Inferior parietal cortex (tissue), 1 donor: ENCODE data around the gene CDC42EP1.
A peak's percentile ranks its signal among the peaks of the same experiment; 100 is the strongest.
"Not testable (repeated sequence)": the region's sequence is repeated elsewhere in the genome, so short reads cannot be mapped to it uniquely, and the experiment has no call there.

Experiments used
- DNase-seq: peaks from one replicate; pipeline ENCODE4 v3.0.0-alpha.2; 2016; ENCODE audit errors: extremely low spot score

CDC42EP1 gene

DNA sequence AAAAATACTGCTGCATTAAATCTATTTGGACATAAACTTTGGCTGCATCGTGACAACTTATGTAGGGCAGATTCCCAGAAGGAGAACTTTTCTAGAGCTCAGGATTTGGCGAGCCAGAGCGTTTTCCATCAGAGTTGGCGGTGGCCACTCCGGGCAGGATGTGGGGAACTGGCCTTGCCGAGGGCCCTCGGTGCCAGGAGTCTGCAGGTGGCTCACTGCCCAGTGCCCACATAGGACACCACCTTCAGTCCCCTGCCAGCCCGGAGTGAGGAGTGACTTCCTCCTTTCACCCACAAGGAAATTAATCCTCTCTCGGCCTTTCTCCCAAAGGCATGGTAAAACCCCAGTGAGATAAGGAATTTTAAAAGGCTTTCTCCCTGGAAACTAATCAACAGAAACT is 21.2 kb downstream of the CDC42EP1 start:
- no peak for DNase-seq

DNA sequence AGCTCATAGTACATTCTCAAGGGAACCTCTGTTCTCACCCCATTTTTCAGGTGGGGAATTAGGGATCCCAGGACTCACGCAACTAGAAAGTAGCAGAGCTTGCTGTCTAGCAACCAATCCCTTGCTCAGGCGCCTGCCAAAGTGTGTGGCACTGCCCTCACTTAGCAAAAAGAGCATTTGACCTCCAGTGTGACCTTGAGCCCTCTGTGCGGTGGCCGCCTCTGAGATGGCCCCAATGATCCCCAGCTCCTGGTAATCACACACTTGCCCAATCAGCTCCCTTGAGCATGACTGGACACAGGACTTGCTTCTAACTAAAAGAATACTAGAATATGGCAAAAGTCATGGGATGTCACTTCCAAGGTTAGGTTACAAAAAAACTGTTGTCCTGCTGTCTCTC is 22.2 kb downstream of the CDC42EP1 start:
- DNase-seq = no peak

GRCh38 chr22:37588546-37589215 is 28.4 kb downstream of the CDC42EP1 start:
- no peak for DNase-seq

DNA sequence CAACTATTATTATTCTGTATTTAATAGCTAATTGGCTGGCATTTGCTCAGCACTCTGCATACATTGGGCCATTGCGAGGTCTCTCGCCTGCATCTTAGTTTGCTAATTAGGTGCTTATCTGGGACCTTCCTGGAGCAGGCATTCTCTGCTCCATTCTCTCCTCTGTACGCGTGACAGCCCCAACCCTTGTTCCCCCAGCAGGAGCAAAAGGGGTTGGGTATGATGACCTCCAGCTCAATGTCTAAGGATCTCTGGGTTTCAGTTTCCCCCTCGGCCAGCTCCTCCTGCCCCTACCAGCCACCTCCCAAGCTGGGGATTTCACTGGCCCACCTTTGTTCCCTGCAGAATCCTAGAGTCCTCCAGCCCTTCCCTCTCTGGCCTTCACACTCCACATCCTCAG is 29.4 kb downstream of the CDC42EP1 start:
- no peak for DNase-seq

- not testable (repeated sequence) for DNase-seq
Observed at GRCh38 chr22:37591081-37591480, 30.8 kb downstream of the CDC42EP1 start.

GRCh38 chr22:37591823-37592404 is 31.6 kb downstream of the CDC42EP1 start:
- no peak for DNase-seq

- no peak for DNase-seq
Observed at GRCh38 chr22:37594237-37594636, 34.0 kb downstream of the CDC42EP1 start.

DNA sequence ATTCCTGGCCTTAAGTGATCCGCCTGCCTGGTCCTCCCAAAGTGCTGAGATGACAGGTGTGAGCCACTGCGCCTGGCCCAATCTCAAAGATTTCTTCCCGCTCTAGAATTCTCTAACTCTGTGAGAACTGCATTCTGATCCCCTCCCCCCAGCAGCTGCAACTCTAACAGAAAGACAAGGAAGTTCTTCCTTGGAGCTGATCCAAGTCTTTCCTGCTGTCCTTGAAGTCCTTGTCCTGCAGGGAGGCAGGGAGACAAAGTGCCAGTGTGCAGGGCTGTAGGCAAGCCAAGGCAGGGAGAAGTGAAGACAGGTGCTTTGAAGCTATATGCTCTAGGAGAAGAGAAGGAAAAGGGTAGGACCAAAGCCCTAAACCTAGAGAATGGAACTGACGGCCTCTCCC is 38.9 kb downstream of the CDC42EP1 start:
- DNase-seq = no peak

- DNase-seq = no peak
Observed at GRCh38 chr22:37601203-37601539, 40.9 kb downstream of the CDC42EP1 start.

DNA sequence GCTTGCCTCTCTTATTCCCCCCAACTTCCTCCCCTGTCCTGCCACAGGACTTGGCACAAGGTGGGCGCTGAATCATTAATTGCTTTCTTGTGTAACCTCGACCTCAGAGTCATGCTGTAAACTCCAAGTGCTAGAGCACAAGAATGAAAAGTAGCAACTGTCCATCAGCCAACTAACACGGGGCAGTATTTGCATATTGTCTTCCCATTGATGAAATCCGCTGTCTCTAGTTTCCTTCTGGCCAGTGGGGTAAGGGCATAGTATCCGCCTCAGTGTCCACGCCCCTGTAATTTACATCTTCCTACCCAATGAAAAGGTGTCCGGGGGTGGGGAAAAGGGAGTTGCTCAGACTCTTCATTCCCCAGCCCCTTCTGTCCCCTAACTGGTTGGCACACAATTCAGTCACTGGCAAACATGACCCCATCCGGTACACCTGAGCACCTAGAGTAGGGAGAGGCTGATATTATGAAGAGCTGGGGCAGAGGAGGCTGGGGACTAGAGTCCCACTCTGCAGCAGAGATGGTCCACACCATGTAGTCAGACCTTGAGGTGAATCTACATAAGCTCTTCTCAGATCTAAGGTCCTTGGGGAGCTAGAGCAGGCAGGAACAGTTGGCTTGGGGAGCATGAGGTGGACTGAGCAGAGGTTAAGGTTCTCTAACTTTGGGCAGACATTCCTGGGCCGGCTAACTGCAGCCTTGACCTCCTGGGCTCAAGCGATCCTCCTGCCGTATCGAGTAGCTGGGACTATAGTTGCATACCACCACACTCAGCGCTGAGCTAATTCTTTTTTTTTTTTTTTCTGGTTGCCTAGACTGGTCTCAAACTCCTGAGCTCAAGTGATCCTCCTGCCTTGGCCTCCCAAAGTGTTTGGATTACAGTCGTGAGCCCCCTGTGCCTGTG is 41.5 kb downstream of the CDC42EP1 start:
- no peak for DNase-seq

- not testable (repeated sequence) for DNase-seq
Observed at GRCh38 chr22:37602546-37603277, 42.4 kb downstream of the CDC42EP1 start.

DNA sequence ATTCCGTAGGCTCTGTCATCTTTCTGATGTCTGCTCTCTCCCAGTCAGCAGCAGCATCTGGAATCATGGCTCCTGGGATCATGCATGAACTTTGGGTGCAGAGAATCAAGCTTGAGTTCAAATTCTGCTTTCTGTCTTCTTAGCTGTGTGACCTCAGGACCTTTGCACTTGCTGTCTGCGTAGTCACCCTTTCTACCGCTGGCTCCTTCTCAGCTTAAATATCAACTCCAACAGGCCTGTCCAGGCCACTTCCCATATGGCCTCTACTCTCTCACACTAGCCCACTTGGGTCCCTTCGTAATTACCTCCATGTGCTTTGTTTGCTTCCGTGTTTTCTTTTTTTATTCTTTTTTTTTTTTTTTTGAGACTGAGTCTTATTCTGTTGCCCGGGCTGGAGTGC is 43.8 kb downstream of the CDC42EP1 start:
- DNase-seq = no peak

- DNase-seq = no peak
Observed at GRCh38 chr22:37604875-37605274, 44.6 kb downstream of the CDC42EP1 start.

DNA sequence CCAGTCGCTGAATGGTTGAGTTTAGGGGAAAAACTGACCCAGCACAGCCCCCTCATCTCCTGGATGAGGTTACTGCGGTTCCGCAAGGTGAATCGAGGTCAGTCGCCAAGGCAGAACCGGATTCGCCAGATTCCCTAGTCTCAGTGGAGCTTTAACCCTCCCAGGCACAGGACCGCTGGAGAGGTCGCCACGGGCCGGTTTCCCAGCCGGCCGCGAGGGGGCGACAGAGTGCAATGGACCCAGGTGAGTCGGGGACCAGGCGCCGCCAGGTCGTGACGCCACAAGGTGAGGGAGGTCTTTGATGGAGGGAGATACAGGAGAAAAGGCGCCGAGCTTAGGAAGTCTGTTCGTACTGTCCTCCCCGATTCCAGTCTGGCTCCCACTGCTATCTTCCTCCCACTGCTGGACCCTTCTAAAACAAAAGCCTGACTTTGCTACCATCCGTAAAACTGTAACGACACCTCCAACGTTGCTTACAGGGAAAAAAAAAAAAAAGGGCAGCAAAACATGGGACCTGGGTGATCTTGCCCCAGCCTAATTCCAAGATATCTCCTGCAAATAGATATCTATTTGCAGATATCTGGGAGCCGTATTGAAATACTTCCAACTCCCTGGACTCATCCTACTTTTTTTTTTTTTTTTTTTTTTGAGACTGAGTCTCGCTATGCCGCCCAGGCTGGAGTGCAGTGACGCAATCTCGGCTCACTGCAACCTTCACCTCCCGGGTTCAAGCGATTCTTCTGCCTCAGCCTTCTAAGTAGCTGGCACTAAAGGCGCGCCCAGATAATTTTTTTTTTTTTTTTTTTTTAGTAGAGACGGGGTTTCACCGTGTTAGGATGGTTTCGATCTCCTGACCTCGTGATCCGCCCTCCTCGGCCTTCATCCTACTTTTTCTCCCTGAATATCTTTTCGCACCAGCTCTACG is 47.0 kb downstream of the CDC42EP1 start:
- DNase-seq = peak; percentile 81

- no peak for DNase-seq
Observed at GRCh38 chr22:37607935-37608476, 47.7 kb downstream of the CDC42EP1 start.

GRCh38 chr22:37608477-37609239 is 48.4 kb downstream of the CDC42EP1 start, which contains the start of gene GGA1:
GGA1 (plus strand) TSS chr22:37608834; CDS start chr22:37608861, 27 bp downstream.
- DNase-seq = peak; percentile 98

DNA sequence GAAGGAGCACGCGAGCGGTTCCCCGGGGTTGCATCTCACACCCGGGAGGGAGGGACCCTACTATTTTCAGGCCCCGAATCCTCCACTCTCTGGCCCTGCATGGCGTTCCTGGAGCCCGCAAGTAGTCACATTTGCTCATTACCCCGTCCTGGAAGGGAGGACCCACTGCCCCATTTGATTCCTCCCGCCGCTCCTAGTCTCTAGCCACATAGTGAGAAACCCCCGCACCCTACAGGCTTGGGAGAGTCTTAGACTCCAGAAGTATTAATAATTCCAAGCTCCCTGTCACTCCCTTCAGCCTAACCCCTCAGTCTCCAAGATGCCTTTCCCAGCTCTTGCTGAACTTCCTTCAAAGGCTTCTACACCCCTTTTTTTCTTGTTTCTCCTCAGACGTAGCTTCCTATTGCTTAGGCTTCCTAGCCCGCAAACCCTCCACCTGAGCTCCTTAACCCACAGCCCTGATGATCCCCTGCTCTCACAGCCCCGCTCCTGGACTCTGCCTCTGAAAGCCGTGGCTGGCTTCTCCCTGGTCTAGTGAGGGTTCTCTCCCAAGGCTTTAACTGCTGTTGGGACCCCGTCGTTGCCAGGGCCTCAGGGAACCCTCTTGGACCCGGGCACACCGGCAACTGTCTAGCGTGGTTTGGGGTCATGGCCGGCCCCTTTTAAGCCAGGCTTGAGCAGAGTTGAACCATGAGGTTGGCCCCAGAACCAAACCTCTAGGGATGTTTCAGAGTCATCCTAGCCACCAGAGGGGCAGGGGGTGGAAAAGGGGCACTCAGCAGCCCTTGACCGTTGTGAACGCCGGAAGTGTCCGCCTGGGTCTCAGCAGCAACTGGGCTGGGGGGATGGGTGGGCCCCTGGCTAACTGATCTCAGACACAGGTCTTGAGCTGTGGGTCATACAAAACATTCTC is 49.2 kb downstream of the CDC42EP1 start:
- DNase-seq = no peak

DNA sequence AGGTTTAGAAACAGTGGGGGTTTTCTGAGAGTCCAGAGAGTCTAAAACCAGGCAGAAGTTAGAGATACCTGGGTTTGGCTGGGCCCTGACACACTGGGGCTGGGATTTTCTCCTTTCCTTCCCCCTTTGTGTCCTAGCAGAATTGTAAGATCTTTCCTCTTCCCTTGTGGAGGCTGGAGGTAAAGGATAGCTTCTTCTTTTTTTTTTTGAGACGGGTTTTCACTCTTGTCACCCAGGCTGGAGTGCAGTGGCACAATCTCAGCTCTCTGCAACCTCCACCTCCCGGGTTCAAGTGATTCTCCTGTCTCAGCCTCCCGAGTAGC is 49.8 kb downstream of the CDC42EP1 start:
- not testable (repeated sequence) for DNase-seq
